ENCODE results near the gene THBS3.
"Not testable (repeated sequence)": the region's sequence is repeated elsewhere in the genome, so short reads cannot be mapped to it uniquely, and the experiment has no call there.

THBS3 gene

DNA sequence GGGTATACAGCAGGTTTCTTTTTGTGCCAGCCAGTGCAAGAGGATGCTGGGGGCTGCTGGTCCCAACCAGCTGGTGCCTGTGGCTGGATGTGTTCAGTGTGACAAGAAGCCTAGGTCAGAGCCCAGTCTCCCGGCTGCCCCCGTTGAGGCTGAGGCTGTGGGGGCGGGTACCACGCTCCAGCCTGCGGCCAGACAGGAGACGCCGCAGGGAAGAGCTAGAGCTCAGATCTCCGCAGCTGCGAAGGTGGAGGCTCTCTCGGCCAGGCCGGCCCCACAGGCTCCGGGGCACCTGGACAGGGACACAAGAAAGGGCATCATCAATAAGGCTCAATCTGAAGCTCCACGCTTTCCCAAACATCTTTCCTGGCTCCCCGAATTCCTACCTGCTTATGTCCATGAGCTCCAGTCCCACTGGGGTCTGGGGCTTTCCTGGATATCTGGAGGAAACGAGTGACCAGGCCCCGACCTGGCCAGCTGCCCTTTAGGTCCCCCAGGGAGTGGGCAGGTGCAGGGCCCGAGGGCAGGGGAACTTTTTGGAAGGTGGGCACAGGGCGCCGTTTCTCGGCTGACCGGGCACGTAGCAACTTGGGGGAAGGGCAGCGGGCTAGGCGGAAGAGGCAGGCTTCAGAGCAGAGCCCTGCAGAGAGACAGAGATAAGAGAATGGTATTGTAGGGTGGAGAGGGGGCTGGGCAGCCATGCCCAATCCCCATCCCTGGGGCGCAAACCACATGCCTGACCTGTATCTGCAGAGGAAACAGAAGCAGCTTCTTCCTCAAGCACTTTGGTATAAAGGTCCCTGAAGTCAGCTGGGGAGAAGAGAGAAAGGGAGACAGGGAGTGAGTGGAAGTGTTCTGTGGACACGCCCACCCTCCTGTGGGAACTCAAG is 40.2 kb upstream of the THBS3 start:
- H3K4me3 Mint-ChIP-seq: no peak overlapping the region
- no peaks in the 10 kb centered on the region for H3K9me3 Mint-ChIP-seq
- peak overlapping the region; percentile 86 for H3K27ac Mint-ChIP-seq
- DNase-seq: no peak
- TF ChIP-seq, protein P1, sequence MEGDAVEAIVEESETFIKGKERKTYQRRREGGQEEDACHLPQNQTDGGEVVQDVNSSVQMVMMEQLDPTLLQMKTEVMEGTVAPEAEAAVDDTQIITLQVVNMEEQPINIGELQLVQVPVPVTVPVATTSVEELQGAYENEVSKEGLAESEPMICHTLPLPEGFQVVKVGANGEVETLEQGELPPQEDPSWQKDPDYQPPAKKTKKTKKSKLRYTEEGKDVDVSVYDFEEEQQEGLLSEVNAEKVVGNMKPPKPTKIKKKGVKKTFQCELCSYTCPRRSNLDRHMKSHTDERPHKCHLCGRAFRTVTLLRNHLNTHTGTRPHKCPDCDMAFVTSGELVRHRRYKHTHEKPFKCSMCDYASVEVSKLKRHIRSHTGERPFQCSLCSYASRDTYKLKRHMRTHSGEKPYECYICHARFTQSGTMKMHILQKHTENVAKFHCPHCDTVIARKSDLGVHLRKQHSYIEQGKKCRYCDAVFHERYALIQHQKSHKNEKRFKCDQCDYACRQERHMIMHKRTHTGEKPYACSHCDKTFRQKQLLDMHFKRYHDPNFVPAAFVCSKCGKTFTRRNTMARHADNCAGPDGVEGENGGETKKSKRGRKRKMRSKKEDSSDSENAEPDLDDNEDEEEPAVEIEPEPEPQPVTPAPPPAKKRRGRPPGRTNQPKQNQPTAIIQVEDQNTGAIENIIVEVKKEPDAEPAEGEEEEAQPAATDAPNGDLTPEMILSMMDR (IDR thresholded peaks at IDR 0.05): no peak
- H3K27me3 Mint-ChIP-seq (ENCODE audit: low read depth, poor library complexity): no peaks in the 10 kb centered on the region
- H3K4me1 Mint-ChIP-seq: peaks cover 48% of the 10 kb centered on the region
- H3K36me3 Mint-ChIP-seq (ENCODE audit: low read depth): peaks cover 16% of the 10 kb centered on the region

DNA sequence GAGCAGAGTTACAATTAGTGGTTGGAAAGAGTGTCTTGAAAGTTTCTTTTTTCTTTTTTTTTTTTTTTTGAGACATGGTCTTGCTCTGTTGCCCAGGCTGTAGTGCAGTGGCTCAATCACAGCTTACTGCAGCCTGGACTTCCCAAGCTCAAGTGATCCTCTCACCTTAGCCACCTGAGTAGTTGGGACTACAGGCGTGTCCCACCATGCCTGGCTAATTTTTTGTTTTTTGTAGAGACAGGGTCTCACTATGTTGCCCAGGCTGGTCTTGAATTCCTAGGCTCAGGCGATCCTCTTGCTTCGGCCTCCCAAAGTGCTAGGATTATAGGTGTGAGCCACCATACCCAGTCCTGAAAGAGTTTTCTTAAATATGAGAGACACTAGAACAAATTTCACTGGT is 39.1 kb upstream of the THBS3 start:
- not testable (repeated sequence) for DNase-seq; H3K9me3 Mint-ChIP-seq; H3K4me3 Mint-ChIP-seq; H3K27ac Mint-ChIP-seq; H3K27me3 Mint-ChIP-seq (ENCODE audit: low read depth, poor library complexity)
- peaks cover 50% of the 10 kb centered on the region for H3K4me1 Mint-ChIP-seq
- H3K36me3 Mint-ChIP-seq (ENCODE audit: low read depth): peaks cover 16% of the 10 kb centered on the region

GRCh38 chr1:155245163-155245524 is 37.4 kb upstream of the THBS3 start:
- Mint-ChIP-seq H3K9me3 (no peaks in the 10 kb centered on the region), H3K27me3 (ENCODE audit: low read depth, poor library complexity) (no peaks in the 10 kb centered on the region), H3K4me3 (peak overlapping the region; percentile 79), H3K36me3 (ENCODE audit: low read depth) (peaks cover 16% of the 10 kb centered on the region), H3K27ac (peak overlapping the region; percentile 14), H3K4me1 (peaks cover 53% of the 10 kb centered on the region)
- DNase-seq: no peak
- TF ChIP-seq, protein P1 (IDR thresholded peaks at IDR 0.05): no peak

DNA sequence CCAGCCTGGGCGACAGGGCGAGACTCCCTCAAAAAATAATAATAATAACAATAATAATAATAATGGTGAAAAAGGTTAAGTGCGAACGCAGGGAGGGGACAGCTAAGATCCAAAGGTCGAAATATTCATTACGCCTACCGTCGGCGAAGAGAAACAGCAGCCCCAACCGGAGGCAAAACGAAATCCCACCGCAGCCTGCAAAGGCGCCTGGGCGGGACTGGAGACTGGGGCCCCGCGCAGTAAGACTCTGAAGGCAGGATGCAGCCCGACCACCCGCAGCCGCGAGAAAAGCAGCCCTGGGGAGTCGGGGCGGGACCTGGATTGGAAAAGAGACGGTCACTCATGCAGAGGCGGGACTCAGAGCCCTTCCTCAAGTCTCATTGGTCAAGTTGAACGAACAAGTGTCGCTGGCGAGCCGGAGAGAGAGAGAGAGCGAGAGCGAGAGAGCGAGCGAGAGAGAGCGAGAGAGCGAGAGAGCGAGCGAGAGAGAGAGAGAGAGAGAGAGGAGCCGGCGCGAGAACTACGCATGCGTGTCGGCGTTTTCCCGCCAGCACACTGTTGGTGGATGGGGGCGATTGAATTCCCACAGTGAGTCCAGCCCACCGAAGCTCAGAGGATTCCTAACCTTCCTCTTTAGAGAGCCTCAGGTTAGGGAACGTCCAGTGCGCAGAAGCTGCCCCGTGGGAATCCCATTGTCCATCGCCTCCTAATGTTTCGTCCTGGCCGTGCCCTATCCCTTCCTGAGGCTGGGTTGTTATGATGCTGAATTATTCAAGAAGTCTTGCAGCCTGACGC is 36.9 kb upstream of the THBS3 start:
- H3K9me3 Mint-ChIP-seq: no peaks in the 10 kb centered on the region
- H3K27me3 Mint-ChIP-seq (ENCODE audit: low read depth, poor library complexity): no peaks in the 10 kb centered on the region
- peak; percentile 94 for DNase-seq
- H3K36me3 Mint-ChIP-seq (ENCODE audit: low read depth): peaks cover 16% of the 10 kb centered on the region
- TF ChIP-seq, protein P1 (IDR thresholded peaks at IDR 0.05): peak; percentile 24
- peaks cover 53% of the 10 kb centered on the region for H3K4me1 Mint-ChIP-seq
- peak overlapping the region; percentile 79 for H3K4me3 Mint-ChIP-seq
- H3K27ac Mint-ChIP-seq: peak overlapping the region; percentile 14

DNA sequence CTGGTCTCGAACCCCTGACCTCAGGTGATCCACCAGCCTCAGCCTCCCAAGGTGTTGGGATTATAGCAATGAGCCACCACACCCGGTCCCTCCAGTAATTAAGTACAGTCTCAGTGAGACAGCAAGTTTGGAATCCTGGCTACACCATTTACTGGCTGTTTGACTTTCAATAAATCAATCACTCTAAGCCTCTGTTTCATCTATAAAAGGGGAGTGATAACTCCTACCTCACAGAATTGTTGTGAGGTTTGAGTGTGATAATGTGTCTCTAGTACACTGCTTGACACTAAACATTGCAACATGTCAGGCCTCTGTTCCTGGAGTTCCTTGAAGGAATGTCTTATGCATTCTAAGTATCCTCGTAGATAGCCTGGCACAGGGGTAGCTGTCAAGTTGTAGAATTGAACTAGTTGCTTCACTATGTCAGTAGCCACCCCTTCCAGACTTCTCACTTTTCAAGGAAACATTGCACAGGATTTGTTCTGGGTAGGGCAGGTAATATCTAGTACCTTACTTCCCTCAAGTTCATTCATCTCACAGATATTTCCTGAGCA is 35.2 kb upstream of the THBS3 start:
- Mint-ChIP-seq H3K27me3 (ENCODE audit: low read depth, poor library complexity) (no peaks in the 10 kb centered on the region), H3K4me1 (peaks cover 53% of the 10 kb centered on the region), H3K27ac (peak overlapping the region; percentile 85), H3K36me3 (ENCODE audit: low read depth) (peaks cover 16% of the 10 kb centered on the region), H3K4me3 (peak overlapping the region; percentile 79), H3K9me3 (no peaks in the 10 kb centered on the region)
- TF ChIP-seq, protein P1 (IDR thresholded peaks at IDR 0.05): no peak
- DNase-seq: no peak

DNA sequence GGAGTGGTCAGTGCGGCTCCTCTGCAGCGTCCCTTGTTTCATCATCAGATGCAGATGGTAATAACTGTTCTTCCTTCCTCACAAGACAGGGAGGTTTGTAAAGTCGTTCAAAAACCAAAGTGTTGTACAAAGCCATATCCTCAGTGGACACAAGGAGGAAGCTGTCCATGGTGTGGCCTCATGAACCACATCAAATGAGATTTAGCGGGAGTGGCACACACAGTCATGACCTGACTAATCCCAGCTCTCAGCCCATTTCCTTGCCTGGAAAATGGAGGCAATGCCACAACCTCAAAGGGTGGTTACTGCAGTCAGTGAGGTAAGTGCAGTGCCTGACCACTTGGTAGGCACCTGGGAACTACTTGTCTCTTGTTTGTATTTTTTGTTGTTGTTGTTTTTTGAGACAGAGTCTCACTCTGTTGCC is 34.2 kb upstream of the THBS3 start:
- H3K4me1 Mint-ChIP-seq: peaks cover 53% of the 10 kb centered on the region
- H3K27me3 Mint-ChIP-seq (ENCODE audit: low read depth, poor library complexity): no peaks in the 10 kb centered on the region
- H3K27ac Mint-ChIP-seq: no peak overlapping the region
- DNase-seq: no peak
- no peaks in the 10 kb centered on the region for H3K9me3 Mint-ChIP-seq
- TF ChIP-seq, protein P1 (IDR thresholded peaks at IDR 0.05): no peak
- H3K4me3 Mint-ChIP-seq: no peak overlapping the region
- peaks cover 12% of the 10 kb centered on the region for H3K36me3 Mint-ChIP-seq (ENCODE audit: low read depth)
